HG03159 (cell line): ENCODE measurements around the gene LARP4.
"Not testable (repeated sequence)": the region's sequence is repeated elsewhere in the genome, so short reads cannot be mapped to it uniquely, and the experiment has no call there.

Source experiments
- ATAC-seq: cut with Tn5 transposase; IDR thresholded peaks from one replicate; pipeline ENCODE4 v1.9.1; 2021; ENCODE audit warnings: mild to moderate bottlenecking, moderate library complexity; ENCODE audit not compliant: unreplicated experiment

Gene LARP4

DNA sequence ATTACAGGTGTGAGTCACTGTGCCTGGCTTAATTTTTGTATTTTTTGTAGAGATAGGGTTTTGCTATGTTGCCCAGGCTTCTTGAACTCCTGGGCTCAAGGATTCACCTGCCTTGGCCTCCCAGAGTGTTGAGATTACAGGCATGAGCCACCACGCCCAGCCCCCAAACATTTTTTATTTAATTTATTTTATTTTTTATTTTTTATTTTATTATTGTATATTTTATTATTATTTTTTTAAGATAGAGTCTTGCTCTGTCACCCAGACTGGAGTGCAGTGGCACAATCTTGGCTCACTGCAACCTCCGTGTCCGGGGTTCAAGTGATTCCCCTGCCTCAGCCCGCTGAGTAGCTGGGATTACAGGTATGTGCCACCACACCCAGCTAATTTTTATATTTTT lies 121.1 kb downstream of the LARP4 start:
- ATAC-seq = not testable (repeated sequence)

DNA sequence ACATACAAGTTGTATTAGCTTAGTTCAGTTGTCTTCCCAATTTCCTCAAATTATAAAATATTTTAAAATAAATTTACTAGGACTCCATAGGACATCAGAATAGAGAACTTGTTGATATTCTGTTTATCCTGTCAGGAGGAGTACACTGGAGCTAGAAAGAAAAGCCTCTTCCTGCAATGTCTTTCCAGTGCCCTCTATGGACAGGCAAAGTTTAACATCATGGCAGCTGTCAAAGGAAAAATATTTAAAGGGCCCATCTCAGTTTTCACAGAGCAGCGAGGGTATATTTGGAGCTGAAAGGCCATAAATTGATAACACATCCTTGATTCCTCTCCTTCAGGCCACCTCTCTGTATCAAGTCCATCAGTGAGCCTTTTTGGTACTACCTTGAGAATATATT lies 123.1 kb downstream of the LARP4 start:
- ATAC-seq = no peak

DNA sequence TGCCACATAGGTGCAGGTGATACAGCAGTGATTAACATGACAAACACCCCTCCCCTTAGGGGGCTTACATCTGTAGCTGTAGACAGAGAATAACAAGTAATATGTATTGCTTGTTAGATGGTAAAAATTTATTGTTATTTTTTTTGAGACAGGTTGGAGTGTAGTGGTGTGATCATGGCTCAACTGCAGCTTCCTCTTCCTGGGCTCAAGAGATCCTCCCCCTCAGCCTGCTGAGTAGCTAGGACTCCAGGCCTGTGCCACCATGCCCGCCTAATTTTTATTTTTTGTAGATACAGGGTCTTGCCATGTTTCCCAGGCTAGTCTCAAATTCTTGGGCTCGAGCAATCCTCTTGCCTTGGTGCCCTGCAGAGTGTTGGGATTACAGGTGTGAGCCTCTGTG lies 123.9 kb downstream of the LARP4 start:
- no peak for ATAC-seq

DNA sequence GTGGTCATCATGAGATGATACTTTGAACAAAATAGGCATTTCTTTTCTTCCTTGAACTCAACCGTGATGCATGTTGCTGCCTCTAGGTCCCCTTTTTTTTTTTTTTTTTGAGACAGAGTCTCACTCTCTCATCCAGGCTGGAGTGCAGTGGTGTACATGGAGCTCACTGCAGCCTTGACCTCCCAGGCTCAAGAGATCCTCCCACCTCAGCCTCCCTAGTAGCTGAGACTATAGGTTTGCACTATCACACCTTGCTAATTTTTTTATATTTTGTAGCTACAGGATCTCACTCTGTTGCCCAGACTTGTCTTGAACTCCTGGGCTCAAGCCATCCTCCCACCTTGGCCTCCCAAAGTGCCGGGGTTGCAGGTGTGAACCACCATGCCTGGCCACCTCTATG lies 124.7 kb downstream of the LARP4 start:
- no peak for ATAC-seq

DNA sequence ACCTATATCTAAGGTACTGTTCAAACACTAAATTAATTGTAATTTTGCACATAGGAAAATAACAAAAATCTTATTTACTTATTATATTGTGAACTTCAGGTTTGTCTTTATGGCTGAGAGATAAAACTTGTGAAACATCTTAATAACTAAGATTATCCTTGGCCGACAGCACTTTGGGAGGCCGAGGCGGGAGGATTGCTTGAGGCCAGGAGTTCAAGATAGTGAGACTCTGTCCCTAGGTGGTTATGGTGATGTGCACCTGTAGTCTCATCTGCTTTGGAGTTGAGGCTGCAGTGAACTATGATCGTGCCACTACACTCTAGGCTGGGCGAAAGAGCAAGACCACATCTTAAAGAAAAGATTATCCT lies 126.7 kb downstream of the LARP4 start:
- ATAC-seq = no peak

DNA sequence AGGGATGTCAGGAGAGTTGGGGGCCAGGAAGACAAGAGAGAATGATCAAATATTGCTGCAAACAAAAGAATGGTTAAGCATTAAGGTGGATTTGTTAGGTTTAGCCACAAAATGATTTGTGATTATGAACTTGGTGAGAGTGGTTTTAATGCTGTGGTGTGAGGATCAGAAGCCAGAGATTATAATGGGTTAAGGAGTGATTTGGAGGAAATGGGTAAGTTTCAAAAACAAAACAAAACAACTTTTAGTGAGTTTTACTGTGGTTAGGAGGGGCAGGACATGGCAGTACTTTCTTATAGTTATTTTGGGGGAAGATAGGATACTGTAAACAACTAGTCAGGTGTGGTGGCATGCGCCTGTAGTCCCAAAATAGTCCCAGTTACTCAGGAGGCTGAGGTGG lies 128.1 kb downstream of the LARP4 start:
- no peak for ATAC-seq

DNA sequence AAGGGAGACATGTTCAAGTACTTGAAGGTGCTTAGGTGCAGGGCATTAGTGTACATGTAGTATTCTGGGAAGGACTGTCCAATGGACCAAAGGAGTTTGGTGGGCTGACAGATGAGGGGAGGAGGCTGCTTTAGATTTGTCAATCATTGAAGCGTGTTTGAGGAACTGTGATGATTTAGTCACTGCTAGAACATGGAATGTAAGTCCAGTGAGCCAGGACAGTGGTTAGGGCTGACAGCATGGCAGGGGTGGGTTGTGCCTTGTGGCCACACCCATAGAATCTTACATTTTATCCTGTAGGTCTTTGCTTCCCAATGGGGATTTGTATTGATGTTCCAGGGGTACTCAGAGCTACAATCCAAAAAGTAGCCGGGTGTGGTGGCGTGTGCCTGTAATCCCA lies 128.7 kb downstream of the LARP4 start:
- ATAC-seq = no peak
